Adipocyte (in vitro differentiated cells): Measurements from ENCODE around the gene MIB2.
"Not testable (repeated sequence)": the region's sequence is repeated elsewhere in the genome, so short reads cannot be mapped to it uniquely, and the experiment has no call there.

Source experiments
- DNase-seq: peaks from one replicate; pipeline ENCODE4 v3.0.0-alpha.2; 2015; ENCODE audit warnings: low read depth
- H3K27me3 ChIP-seq: replicated peaks from 2 replicates; pipeline ENCODE4 v1.7.0; 2013; ENCODE audit warnings: mild to moderate bottlenecking, low read length, moderate library complexity; ENCODE audit not compliant: control insufficient read depth, insufficient read depth
- H3K36me3 ChIP-seq: 2 replicates; pipeline ENCODE4 v1.7.0; 2013; ENCODE audit warnings: low read length, mild to moderate bottlenecking, moderate library complexity; ENCODE audit not compliant: control insufficient read depth, insufficient read depth, severe bottlenecking
- H3K4me1 ChIP-seq: 2 replicates; pipeline ENCODE4 v1.7.0; 2013; ENCODE audit warnings: mild to moderate bottlenecking, low read length, moderate library complexity; ENCODE audit not compliant: control insufficient read depth, insufficient read depth
- H3K4me3 ChIP-seq: 2 replicates; pipeline ENCODE4 v1.7.0; 2013; ENCODE audit warnings: mild to moderate bottlenecking, low read length, moderate library complexity
- H3K9ac ChIP-seq: 2 replicates; pipeline ENCODE4 v1.7.0; 2013; ENCODE audit warnings: mild to moderate bottlenecking, low read length, moderate library complexity
- H3K9me3 ChIP-seq: 2 replicates; pipeline ENCODE4 v1.7.0; 2013; ENCODE audit warnings: mild to moderate bottlenecking, low read length, moderate library complexity; ENCODE audit not compliant: control insufficient read depth

The MIB2 gene

GRCh38 chr1:1583347-1584010, 31.8 kb upstream of the MIB2 start:
- H3K4me1 ChIP-seq = no peaks in the 10 kb centered on the region
- no peak for DNase-seq
- no peak overlapping the region for H3K9ac ChIP-seq
- H3K9me3 ChIP-seq = no peaks in the 10 kb centered on the region
- H3K4me3 ChIP-seq = no peak overlapping the region
- peaks cover 35% of the 10 kb centered on the region for H3K27me3 ChIP-seq
- H3K36me3 ChIP-seq = no peaks in the 10 kb centered on the region

GRCh38 chr1:1591452-1591851, 23.8 kb upstream of the MIB2 start:
- Histone ChIP-seq H3K36me3 (no peaks in the 10 kb centered on the region), H3K4me3 (no peak overlapping the region), H3K9ac (no peak overlapping the region), H3K4me1 (no peaks in the 10 kb centered on the region), H3K9me3 (no peaks in the 10 kb centered on the region), H3K27me3 (peaks cover 15% of the 10 kb centered on the region)
- DNase-seq = no peak

DNA sequence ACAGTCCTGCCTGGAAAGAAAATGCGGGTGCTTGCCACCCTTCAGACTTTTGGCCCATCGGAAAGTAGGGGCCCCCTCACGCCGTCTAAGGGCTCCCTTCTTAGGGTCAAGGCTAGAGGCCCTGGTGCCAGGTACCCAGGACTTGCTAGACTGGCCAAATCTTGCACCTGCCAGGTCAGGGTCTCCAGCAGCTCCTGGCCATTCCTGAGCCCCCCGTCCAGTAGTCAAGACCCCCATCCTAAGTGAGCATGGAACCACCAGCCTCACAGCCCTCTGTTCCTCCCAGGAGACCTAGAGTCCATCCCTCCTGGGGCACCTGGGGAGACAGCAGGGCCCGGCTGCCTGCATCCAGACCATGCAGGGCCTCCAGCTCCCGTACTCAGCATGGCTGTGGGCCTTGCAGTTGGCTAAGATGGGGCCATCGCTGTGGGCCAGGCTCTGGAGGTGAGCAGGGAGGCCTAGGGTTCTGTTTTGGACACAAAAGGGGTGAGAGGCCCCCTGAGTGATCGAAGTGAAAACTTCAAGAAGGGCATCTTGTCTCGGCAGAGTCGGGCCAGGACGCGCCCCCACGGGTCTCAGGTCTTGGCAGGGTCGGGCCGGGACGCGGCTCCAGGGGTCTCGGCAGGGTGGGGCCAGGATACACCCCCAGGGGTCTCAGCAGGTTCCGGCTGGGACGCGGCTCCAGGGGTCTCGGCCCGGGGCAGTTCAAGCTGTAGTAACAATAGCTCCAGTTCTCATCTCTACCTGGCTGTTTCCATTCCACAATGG, 21.3 kb upstream of the MIB2 start:
- H3K9me3 ChIP-seq = no peaks in the 10 kb centered on the region
- H3K36me3 ChIP-seq = no peaks in the 10 kb centered on the region
- H3K9ac ChIP-seq = no peak overlapping the region
- H3K4me1 ChIP-seq = peaks cover 6% of the 10 kb centered on the region
- H3K27me3 ChIP-seq = peaks cover 36% of the 10 kb centered on the region
- no peak for DNase-seq
- no peak overlapping the region for H3K4me3 ChIP-seq

DNA sequence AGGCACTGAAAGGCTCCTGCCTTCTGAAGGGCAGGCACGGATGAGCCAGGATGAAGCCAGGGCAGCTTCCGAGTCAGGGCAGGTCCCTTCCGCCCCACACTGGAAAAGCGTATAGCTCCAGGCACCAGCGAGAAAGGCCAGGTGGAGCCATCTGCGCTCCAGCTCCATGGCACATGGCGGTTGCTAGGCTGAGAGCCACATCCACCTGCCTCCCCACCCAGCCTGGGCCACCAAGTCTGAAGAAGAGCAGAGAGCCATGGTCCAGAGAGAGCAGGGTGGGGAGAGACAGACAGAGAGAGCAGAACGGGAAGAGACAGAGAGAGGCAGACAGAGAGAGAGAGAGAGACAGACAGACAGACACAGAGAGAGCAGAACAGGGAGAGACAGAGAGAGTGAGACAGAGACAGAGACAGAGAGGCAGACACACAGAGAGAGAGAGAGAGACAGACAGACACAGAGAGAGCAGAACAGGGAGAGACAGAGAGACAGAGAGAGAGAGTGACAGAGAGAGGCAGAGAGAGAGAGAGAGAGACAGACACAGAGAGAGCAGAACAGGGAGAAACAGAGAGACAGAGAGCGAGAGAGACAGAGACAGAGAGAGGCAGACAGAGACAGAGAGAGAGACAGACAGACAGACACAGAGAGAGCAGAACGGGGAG, 20.6 kb upstream of the MIB2 start:
- Histone ChIP-seq H3K9me3 (no peaks in the 10 kb centered on the region), H3K4me3 (no peak overlapping the region), H3K9ac (no peak overlapping the region), H3K27me3 (peaks cover 36% of the 10 kb centered on the region), H3K4me1 (peaks cover 6% of the 10 kb centered on the region), H3K36me3 (no peaks in the 10 kb centered on the region)
- DNase-seq = no peak

DNA sequence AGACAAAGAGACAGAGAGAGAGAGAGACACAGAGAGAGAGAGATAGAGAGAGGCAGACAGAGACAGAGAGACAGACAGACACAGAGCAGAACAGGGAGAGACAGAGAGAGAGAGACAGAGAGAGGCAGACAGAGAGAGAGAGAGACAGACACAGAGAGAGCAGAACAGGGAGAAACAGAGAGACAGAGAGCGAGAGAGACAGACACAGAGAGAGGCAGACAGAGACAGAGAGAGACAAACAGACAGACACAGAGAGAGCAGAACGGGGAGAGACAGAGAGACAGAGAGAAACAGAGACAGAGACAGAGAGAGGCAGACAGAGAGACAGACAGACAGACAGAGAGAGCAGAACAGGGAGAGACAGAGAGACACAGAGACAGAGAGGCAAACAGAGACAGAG, 20.0 kb upstream of the MIB2 start:
- H3K36me3 ChIP-seq, H3K4me1 ChIP-seq, H3K4me3 ChIP-seq, H3K9ac ChIP-seq, DNase-seq, H3K9me3 ChIP-seq: not testable (repeated sequence)
- peaks cover 36% of the 10 kb centered on the region for H3K27me3 ChIP-seq

DNA sequence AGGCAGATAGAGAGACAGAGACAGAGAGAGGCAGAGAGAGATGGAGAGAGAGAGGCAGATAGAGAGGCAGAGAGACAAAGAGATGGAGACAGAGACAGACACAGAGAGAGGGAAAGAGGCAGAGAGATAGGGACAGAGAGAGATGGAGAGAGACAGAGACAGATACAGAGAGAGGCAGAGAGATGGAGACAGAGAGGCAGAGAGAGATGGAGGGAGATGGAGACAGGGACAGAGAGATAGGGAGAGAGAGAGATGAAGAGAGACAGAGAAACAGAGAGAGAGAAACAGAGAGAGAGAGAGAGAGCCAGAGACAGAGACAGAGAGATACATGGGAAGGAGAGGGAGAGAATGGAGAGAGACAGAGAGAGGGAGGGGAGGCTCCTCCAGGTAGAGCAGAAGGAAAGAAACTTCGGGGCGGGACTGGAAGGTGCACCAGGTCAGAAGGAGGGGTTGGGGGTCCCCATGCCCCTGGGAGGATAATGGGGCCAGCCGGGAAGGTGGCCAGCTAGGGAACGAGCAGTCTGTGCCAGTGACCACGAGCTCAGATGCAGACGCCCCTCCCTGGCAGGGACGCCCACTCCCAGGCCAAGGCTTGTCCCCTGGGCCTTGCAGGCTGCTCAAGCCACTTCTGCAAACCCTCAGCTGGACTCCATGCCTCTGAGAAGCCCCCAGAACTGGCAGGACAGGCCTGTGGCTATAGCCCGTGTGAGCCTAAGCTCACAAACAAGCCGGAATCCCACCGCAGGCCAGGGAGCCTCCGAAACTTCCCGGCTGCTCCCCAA, 18.6 kb upstream of the MIB2 start:
- no peaks in the 10 kb centered on the region for H3K9me3 ChIP-seq
- H3K4me3 ChIP-seq = no peak overlapping the region
- peaks cover 43% of the 10 kb centered on the region for H3K27me3 ChIP-seq
- H3K4me1 ChIP-seq = peaks cover 6% of the 10 kb centered on the region
- DNase-seq = no peak
- H3K36me3 ChIP-seq = no peaks in the 10 kb centered on the region
- H3K9ac ChIP-seq = no peak overlapping the region

- Histone ChIP-seq H3K27me3 (peaks cover 43% of the 10 kb centered on the region), H3K4me3 (no peak overlapping the region)
- DNase-seq = peak; percentile 31
Observed at GRCh38 chr1:1597275-1597930, 17.9 kb upstream of the MIB2 start.

DNA sequence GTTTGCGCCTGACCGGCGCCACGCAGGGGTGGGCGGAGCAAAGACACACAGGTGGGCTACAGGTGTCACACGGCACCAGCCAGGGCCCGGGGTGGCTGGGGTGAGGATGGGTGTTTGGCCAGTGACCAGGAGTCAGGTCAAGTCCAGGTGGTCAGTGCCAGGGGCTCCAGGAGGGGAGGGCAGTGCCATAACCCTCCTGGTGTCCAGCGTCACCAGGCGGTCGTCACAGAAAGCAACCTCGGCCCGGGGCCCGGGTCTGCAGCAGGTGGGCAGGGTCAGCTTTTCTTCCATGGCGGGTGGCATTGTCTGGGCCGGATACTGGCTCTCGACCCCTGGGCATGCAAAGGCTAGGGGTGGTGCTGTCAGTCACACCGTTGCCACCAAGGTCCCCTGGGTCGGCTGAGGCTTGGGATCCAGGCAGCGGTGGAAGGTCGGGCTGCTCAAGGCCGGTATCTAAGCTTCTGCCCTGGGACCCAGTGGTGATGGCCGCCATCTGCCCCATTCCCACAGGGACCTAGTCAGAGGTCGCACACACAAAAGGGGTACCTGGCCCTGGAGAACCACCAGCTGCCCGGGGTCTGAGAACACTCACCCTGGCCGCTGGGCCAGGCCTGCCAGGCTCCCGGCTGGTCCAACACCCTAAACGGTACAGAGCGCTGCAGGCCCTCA, 17.1 kb upstream of the MIB2 start:
- Histone ChIP-seq H3K4me3 (no peak overlapping the region), H3K36me3 (no peaks in the 10 kb centered on the region), H3K9me3 (no peaks in the 10 kb centered on the region), H3K9ac (no peak overlapping the region), H3K4me1 (peaks cover 6% of the 10 kb centered on the region), H3K27me3 (peaks cover 43% of the 10 kb centered on the region)
- DNase-seq = no peak

More at GRCh38 chr1:1597275-1597930, 17.9 kb upstream of the MIB2 start:
- Histone ChIP-seq H3K9ac (no peak overlapping the region), H3K36me3 (no peaks in the 10 kb centered on the region), H3K4me1 (peaks cover 6% of the 10 kb centered on the region), H3K9me3 (no peaks in the 10 kb centered on the region)

DNA sequence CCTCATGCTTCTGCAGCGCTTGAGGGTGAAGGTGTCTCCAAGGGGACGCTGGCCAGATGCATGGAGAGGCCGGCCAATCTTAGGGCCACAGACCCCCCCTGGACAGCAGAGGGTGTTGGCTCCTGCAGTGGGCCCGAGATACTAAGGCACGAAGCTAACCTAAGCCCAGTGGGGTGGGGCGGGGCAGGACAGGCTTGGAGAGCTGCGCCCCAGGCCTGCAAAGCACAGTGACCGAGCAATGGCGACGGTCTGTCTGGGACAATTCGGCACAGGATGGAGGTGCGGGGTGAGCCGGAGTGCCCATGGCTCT, 16.6 kb upstream of the MIB2 start:
- H3K4me1 ChIP-seq = peaks cover 6% of the 10 kb centered on the region
- no peak for DNase-seq
- no peak overlapping the region for H3K4me3 ChIP-seq
- H3K9me3 ChIP-seq = no peaks in the 10 kb centered on the region
- H3K36me3 ChIP-seq = no peaks in the 10 kb centered on the region
- no peak overlapping the region for H3K9ac ChIP-seq
- peaks cover 43% of the 10 kb centered on the region for H3K27me3 ChIP-seq

DNA sequence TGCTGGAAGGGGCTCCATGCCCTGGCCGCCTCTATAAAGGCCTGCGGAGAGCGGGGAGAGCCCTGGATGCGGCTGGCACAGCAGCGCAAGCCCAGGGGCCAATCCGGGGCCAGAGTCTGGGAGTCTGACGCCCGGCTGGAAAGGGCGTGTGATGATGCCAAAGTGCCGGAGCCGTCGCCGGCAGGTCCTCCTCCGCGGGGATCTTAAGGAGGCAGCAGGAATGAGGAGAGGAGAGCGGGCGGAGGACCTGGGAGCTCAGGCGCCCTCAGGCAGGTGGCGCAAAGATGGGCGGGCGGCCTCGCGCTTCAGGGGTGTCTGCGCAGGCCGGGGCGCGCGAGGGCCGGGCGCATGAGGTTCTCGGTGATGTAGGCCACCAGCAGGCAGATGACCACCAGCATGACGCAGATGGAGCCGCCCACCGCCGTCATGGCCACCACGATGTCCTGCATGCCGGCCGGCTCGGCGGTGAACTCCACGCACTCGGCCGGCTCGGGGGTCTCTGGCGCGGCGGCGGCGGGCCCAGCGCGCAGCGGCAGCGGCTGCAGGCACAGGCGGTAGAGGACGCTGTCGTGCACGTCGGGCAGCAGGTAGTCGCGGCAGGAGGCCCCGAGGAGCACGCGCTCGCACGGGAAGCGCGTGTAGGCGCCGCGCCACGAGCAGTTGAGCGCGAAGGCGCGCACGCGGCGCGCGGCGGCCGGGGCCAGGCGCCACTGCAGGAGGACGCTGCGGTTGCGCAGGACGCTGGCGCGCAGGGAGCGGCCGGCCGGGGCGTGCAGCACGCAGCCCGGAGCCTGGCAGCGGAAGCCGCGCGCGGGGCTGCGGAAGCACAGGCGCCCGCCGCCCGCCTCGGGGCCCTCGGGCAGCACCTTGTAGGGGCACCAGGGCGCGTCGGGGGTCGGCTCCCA, 16.0 kb upstream of the MIB2 start:
- peak overlapping the region; percentile 44 for H3K4me3 ChIP-seq
- H3K27me3 ChIP-seq = peaks cover 43% of the 10 kb centered on the region
- no peaks in the 10 kb centered on the region for H3K36me3 ChIP-seq
- peaks cover 6% of the 10 kb centered on the region for H3K4me1 ChIP-seq
- peak; percentile 70 for DNase-seq
- no peaks in the 10 kb centered on the region for H3K9me3 ChIP-seq
- no peak overlapping the region for H3K9ac ChIP-seq
